HepG2 (cell line): ENCODE measurements around the gene CABP4. TPM values are rescaled to one million over a fixed set of nuclear protein-coding genes. Genes with fewer than 3 reads are reported as not detected.
A peak's percentile ranks its signal among the peaks of the same experiment; 100 is the strongest.

ENCODE experiments used
- DMAP1 ChIP-seq: IDR thresholded peaks from 2 replicates; pipeline ENCODE4 v1.6.1; 2016
- KLF16 ChIP-seq, 2 experiments: sonication (generic) in 1 of 2; formaldehyde crosslinking in 1 of 2; IDR thresholded peaks; 2 replicates each; pipeline versions ENCODE4 v1.6.1 to v1.8.0; 2016 to 2023; ENCODE audit warnings: missing genetic modification reagents in 2 of 2, missing compliant biosample characterization in 1 of 2
- NFE2L1 ChIP-seq: sonication (generic); formaldehyde crosslinking; IDR thresholded peaks from 2 replicates; pipeline ENCODE4 v1.4.0; 2020; ENCODE audit warnings: missing genetic modification reagents, mild to moderate bottlenecking, borderline replicate concordance
- NFIC ChIP-seq: IDR thresholded peaks from 2 replicates; pipeline ENCODE4 v1.6.1; 2012; ENCODE audit warnings: mild to moderate bottlenecking, low read length, inconsistent platforms
- SAFB2 ChIP-seq: sonication (generic); formaldehyde crosslinking; IDR thresholded peaks from 2 replicates; pipeline ENCODE4 v1.5.1; 2020; ENCODE audit warnings: missing genetic modification reagents, low read depth, mild to moderate bottlenecking, borderline replicate concordance
- SRY ChIP-seq: sonication (generic); formaldehyde crosslinking; IDR thresholded peaks from 2 replicates; pipeline ENCODE4 v1.8.0; 2022; ENCODE audit warnings: mild to moderate bottlenecking, missing genetic modification reagents
- XBP1 ChIP-seq: sonication (generic); formaldehyde crosslinking; IDR thresholded peaks from 2 replicates; pipeline ENCODE4 v1.5.0; 2020; ENCODE audit warnings: missing genetic modification reagents
- ZNF124 ChIP-seq: sonication (generic); formaldehyde crosslinking; IDR thresholded peaks from 2 replicates; pipeline ENCODE4 v1.4.0; 2020; ENCODE audit warnings: missing genetic modification reagents
- ZNF30 ChIP-seq: sonication (generic); formaldehyde crosslinking; IDR thresholded peaks from 2 replicates; pipeline ENCODE4 v1.5.0; 2020; ENCODE audit warnings: mild to moderate bottlenecking, missing genetic modification reagents
- polyA plus RNA-seq, 8 experiments: library from polyadenylated mRNA; depleted of rRNA in 3 of 8; stranded (reverse) in 7 of 8; unstranded in 1 of 8; fragments of >200 nt; fragmentation: Illumina TruSeq in 4 of 8; extraction: Trizol in 4 of 8; gene quantifications; 2 replicates each; pipeline versions ENCODE4 v1.2.1 to v1.2.3, GENCODE V29; 2011 to 2016; ENCODE audit warnings: low read depth in 4 of 8, missing spikeins in 1 of 8, mixed read lengths in 1 of 8; ENCODE audit not compliant: insufficient read depth in 1 of 8
- total RNA-seq, 5 experiments: library from RNA; depleted of rRNA; stranded (reverse); fragments of >200 nt; fragmentation: Illumina TruSeq; extraction: Trizol; gene quantifications; 2 replicates each; pipeline ENCODE4 v1.2.3, GENCODE V29; 2016; ENCODE audit warnings: low read depth in 1 of 5
- TF ChIP-seq, protein P1 (sequence below): sonication (generic); formaldehyde crosslinking; IDR thresholded peaks from 2 replicates; pipeline ENCODE4 v1.9.0; 2021; ENCODE audit warnings: missing genetic modification reagents, mild to moderate bottlenecking, borderline replicate concordance
- TF ChIP-seq, protein P2 (sequence below): sonication (generic); formaldehyde crosslinking; IDR thresholded peaks from 2 replicates; pipeline ENCODE4 v1.9.0; 2021; ENCODE audit warnings: missing genetic modification reagents, borderline replicate concordance
- TF ChIP-seq, protein P3 (sequence below): sonication (generic); formaldehyde crosslinking; IDR thresholded peaks from 2 replicates; pipeline ENCODE4 v1.5.1; 2020; ENCODE audit warnings: mild to moderate bottlenecking, missing genetic modification reagents
- TF ChIP-seq, protein P4 (sequence below): sonication (generic); formaldehyde crosslinking; IDR thresholded peaks from 2 replicates; pipeline ENCODE4 v1.4.0; 2020; ENCODE audit warnings: mild to moderate bottlenecking, missing genetic modification reagents
- TF ChIP-seq, protein P5 (sequence below): sonication (generic); formaldehyde crosslinking; IDR thresholded peaks from 2 replicates; pipeline ENCODE4 v1.8.0; 2022; ENCODE audit warnings: low read depth, missing genetic modification reagents
- TF ChIP-seq, protein P6 (sequence below): sonication (generic); formaldehyde crosslinking; IDR thresholded peaks from 2 replicates; pipeline ENCODE4 v1.4.0; 2020; ENCODE audit warnings: mild to moderate bottlenecking, missing genetic modification reagents

Gene CABP4
- total and polyA plus RNA-seq, 2 of the 13 experiments (the other 11 are each of a cell fraction or from before 2014, with no cell fraction given), result not detected

DNA sequence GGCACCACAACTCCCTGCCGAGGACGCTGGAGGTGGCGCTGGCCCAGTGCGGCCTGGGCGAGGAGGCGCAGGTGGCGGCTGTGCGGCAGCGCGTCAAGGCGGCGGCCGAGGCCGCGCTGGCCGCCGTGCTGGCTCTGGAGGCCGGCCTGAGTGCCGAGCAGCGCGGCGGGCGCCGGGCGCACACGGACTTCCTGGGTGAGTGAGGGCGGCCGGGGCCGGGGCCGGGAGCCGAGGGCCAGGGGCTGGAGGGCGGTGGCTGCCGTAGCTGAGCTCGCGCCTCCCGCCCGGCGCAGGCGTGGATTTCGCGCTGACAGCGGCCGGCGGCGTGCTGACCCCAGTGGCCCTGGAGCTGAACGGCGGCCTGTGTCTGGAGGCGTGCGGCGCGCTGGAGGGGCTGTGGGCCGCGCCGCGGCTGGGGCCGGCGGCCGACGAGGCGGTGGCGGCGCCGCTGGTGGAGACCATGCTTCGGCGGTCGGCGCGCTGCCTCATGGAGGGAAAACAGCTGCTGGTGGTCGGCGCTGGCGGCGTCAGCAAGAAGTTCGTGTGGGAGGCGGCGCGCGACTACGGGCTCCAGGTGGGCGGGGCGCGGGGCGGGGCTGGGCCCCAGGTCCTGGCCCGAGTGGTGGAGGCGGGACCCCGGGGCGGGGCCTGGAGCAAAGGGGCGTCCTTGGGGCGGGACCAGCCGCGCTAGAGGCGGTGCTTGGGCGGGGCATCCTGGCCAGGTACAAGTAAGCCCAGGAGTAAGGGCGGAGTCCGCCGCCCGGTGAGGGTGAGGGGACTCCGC is 34.3 kb upstream of the CABP4 start (continued):
- TF ChIP-seq, protein P1, sequence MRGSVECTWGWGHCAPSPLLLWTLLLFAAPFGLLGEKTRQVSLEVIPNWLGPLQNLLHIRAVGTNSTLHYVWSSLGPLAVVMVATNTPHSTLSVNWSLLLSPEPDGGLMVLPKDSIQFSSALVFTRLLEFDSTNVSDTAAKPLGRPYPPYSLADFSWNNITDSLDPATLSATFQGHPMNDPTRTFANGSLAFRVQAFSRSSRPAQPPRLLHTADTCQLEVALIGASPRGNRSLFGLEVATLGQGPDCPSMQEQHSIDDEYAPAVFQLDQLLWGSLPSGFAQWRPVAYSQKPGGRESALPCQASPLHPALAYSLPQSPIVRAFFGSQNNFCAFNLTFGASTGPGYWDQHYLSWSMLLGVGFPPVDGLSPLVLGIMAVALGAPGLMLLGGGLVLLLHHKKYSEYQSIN (CRISPR knock-in tag), result no peak
- TF ChIP-seq XBP1 (CRISPR knock-in tag), result no peak
- TF ChIP-seq ZNF30 (CRISPR knock-in tag), result no peak
- TF ChIP-seq, protein P2, sequence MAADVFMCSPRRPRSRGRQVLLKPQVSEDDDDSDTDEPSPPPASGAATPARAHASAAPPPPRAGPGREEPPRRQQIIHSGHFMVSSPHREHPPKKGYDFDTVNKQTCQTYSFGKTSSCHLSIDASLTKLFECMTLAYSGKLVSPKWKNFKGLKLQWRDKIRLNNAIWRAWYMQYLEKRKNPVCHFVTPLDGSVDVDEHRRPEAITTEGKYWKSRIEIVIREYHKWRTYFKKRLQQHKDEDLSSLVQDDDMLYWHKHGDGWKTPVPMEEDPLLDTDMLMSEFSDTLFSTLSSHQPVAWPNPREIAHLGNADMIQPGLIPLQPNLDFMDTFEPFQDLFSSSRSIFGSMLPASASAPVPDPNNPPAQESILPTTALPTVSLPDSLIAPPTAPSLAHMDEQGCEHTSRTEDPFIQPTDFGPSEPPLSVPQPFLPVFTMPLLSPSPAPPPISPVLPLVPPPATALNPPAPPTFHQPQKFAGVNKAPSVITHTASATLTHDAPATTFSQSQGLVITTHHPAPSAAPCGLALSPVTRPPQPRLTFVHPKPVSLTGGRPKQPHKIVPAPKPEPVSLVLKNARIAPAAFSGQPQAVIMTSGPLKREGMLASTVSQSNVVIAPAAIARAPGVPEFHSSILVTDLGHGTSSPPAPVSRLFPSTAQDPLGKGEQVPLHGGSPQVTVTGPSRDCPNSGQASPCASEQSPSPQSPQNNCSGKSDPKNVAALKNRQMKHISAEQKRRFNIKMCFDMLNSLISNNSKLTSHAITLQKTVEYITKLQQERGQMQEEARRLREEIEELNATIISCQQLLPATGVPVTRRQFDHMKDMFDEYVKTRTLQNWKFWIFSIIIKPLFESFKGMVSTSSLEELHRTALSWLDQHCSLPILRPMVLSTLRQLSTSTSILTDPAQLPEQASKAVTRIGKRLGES (CRISPR knock-in tag), result no peak
- peak; percentile 40; the same call in 1 of the 2 replicates for TF ChIP-seq SRY (CRISPR knock-in tag)
- no peak for TF ChIP-seq DMAP1 (CRISPR knock-in tag)
- peak in 1 of 2 experiments; percentile 29; a peak in 1 of 4 replicates for TF ChIP-seq KLF16 (CRISPR knock-in tag; IDR thresholded peaks at IDR 0.05)
- TF ChIP-seq NFIC, result no peak
- peak; percentile 69; the same call in 1 of the 2 replicates for TF ChIP-seq SAFB2 (CRISPR knock-in tag)
- TF ChIP-seq, protein P3, sequence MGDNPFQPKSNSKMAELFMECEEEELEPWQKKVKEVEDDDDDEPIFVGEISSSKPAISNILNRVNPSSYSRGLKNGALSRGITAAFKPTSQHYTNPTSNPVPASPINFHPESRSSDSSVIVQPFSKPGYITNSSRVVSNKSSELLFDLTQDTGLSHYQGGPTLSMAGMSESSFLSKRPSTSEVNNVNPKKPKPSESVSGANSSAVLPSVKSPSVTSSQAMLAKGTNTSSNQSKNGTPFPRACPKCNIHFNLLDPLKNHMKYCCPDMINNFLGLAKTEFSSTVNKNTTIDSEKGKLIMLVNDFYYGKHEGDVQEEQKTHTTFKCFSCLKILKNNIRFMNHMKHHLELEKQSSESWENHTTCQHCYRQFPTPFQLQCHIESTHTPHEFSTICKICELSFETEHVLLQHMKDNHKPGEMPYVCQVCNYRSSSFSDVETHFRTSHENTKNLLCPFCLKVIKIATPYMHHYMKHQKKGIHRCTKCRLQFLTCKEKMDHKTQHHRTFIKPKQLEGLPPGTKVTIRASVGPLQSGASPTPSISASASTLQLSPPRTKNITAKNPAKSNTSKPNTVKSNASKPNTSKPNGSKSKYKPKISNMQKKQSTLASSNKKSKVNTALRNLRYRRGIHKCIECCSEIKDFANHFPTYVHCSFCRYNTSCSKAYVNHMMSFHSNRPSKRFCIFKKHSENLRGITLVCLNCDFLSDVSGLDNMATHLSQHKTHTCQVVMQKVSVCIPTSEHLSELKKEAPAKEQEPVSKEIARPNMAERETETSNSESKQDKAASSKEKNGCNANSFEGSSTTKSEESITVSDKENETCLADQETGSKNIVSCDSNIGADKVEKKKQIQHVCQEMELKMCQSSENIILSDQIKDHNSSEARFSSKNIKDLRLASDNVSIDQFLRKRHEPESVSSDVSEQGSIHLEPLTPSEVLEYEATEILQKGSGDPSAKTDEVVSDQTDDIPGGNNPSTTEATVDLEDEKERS (CRISPR knock-in tag), result no peak
- TF ChIP-seq, protein P4, sequence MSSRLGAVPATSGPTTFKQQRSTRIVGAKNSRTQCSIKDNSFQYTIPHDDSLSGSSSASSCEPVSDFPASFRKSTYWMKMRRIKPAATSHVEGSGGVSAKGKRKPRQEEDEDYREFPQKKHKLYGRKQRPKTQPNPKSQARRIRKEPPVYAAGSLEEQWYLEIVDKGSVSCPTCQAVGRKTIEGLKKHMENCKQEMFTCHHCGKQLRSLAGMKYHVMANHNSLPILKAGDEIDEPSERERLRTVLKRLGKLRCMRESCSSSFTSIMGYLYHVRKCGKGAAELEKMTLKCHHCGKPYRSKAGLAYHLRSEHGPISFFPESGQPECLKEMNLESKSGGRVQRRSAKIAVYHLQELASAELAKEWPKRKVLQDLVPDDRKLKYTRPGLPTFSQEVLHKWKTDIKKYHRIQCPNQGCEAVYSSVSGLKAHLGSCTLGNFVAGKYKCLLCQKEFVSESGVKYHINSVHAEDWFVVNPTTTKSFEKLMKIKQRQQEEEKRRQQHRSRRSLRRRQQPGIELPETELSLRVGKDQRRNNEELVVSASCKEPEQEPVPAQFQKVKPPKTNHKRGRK (CRISPR knock-in tag), result no peak
- TF ChIP-seq, protein P5, sequence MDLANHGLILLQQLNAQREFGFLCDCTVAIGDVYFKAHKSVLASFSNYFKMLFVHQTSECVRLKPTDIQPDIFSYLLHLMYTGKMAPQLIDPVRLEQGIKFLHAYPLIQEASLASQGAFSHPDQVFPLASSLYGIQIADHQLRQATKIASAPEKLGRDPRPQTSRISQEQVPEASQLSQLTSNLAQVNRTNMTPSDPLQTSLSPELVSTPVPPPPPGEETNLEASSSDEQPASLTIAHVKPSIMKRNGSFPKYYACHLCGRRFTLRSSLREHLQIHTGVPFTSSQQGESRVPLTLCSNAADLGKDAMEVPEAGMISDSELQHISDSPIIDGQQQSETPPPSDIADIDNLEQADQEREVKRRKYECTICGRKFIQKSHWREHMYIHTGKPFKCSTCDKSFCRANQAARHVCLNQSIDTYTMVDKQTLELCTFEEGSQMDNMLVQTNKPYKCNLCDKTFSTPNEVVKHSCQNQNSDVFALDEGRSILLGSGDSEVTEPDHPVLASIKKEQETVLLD, result peak; percentile 71; the same call in 1 of the 2 replicates
- TF ChIP-seq, protein P6, sequence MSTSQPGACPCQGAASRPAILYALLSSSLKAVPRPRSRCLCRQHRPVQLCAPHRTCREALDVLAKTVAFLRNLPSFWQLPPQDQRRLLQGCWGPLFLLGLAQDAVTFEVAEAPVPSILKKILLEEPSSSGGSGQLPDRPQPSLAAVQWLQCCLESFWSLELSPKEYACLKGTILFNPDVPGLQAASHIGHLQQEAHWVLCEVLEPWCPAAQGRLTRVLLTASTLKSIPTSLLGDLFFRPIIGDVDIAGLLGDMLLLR (CRISPR knock-in tag), result no peak
- TF ChIP-seq ZNF124, result no peak
- TF ChIP-seq NFE2L1, result no peak
